Measurements from ENCODE around the gene CSTPP1. TPM values are rescaled to one million over a fixed set of nuclear protein-coding genes. Genes with fewer than 3 reads are reported as not detected.
"Not testable (repeated sequence)": the region's sequence is repeated elsewhere in the genome, so short reads cannot be mapped to it uniquely, and the experiment has no call there.

The CSTPP1 gene
- total RNA-seq, 1 donor from 2014 or later, result 30.0 TPM

DNA sequence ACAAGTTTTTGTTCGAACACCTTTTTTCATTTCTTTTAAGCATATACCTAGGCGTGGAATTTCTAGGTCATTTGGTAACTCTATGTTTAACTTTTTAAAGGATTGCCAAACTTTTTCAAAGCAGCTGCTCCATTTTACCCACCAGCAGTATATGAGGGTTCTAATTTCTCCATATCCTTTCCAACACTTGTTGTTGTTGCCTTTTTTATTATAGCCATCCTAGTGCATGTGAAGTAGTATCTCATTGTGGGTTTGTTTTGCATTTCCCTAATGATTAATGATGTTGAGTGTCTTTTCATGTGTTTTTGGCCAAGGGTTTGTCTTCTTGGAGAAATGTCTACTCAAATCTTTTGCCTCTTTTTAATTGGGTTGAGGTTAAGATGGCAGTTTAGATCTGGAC is 24.5 kb downstream of the CSTPP1 start:
- Mint-ChIP-seq H3K9me3 (ENCODE audit: unreplicated experiment) (no peaks in the 10 kb centered on the region), H3K4me3 (ENCODE audit: unreplicated experiment) (no peak overlapping the region), H3K36me3 (ENCODE audit: low read depth, unreplicated experiment) (peaks cover 14% of the 10 kb centered on the region), H3K4me1 (ENCODE audit: unreplicated experiment) (no peaks in the 10 kb centered on the region), H3K27me3 (ENCODE audit: unreplicated experiment) (no peaks in the 10 kb centered on the region), H3K27ac (ENCODE audit: unreplicated experiment) (no peak overlapping the region)
- TF ChIP-seq, protein P1, sequence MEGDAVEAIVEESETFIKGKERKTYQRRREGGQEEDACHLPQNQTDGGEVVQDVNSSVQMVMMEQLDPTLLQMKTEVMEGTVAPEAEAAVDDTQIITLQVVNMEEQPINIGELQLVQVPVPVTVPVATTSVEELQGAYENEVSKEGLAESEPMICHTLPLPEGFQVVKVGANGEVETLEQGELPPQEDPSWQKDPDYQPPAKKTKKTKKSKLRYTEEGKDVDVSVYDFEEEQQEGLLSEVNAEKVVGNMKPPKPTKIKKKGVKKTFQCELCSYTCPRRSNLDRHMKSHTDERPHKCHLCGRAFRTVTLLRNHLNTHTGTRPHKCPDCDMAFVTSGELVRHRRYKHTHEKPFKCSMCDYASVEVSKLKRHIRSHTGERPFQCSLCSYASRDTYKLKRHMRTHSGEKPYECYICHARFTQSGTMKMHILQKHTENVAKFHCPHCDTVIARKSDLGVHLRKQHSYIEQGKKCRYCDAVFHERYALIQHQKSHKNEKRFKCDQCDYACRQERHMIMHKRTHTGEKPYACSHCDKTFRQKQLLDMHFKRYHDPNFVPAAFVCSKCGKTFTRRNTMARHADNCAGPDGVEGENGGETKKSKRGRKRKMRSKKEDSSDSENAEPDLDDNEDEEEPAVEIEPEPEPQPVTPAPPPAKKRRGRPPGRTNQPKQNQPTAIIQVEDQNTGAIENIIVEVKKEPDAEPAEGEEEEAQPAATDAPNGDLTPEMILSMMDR (IDR thresholded peaks at IDR 0.05; ENCODE audit: unreplicated experiment), result no peak
- no peak for DNase-seq (ENCODE audit: low spot score)

DNA sequence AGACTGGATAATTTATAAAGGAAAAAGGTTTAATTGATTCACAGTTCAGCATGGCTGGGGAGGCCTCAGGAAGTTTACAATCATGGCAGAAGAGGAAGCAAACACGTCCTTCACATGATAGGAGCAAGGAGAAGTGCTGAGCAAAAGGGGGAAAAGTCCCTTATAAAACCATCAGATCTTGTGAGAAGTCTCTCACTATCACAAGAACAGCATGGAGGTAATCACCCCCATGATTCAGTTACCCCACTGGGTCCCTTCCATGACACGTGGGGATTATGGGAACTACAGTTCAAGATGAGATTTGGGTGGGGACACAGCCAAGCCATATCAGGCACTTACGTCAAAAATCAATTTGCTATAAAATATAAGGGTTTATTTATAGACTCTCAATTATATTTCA is 25.3 kb downstream of the CSTPP1 start:
- not testable (repeated sequence) for H3K27me3 Mint-ChIP-seq (ENCODE audit: unreplicated experiment); H3K27ac Mint-ChIP-seq (ENCODE audit: unreplicated experiment); H3K4me3 Mint-ChIP-seq (ENCODE audit: unreplicated experiment); H3K9me3 Mint-ChIP-seq (ENCODE audit: unreplicated experiment); DNase-seq (ENCODE audit: low spot score); H3K4me1 Mint-ChIP-seq (ENCODE audit: unreplicated experiment)
- peaks cover 14% of the 10 kb centered on the region for H3K36me3 Mint-ChIP-seq (ENCODE audit: low read depth, unreplicated experiment)

DNA sequence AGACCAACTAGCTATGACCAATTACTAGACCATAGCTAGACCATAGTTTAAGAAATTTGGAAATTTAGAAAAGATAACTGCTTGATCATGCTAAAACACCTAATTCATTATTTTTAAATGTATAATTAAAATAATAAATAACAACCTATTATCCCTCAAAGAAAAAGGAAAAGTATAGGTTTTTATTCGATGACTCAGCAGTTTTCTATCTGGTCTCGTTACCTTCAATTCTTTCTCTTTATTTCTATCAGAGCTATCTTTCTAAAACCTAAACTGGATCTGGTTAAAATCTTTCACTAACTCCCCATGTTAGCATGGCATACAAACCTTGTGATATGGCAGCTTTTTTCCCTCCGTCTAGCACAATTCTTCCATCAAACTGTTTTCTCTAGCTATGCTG is 27.3 kb downstream of the CSTPP1 start:
- DNase-seq (ENCODE audit: low spot score), result no peak
- Mint-ChIP-seq H3K4me1 (ENCODE audit: unreplicated experiment) (no peaks in the 10 kb centered on the region), H3K36me3 (ENCODE audit: low read depth, unreplicated experiment) (peaks cover 9% of the 10 kb centered on the region), H3K27me3 (ENCODE audit: unreplicated experiment) (no peaks in the 10 kb centered on the region), H3K4me3 (ENCODE audit: unreplicated experiment) (no peak overlapping the region), H3K27ac (ENCODE audit: unreplicated experiment) (no peak overlapping the region), H3K9me3 (ENCODE audit: unreplicated experiment) (no peaks in the 10 kb centered on the region)
- TF ChIP-seq, protein P1 (IDR thresholded peaks at IDR 0.05; ENCODE audit: unreplicated experiment), result no peak

- H3K4me3 Mint-ChIP-seq (ENCODE audit: unreplicated experiment), result no peak overlapping the region
- no peaks in the 10 kb centered on the region for H3K9me3 Mint-ChIP-seq (ENCODE audit: unreplicated experiment)
- no peak overlapping the region for H3K27ac Mint-ChIP-seq (ENCODE audit: unreplicated experiment)
- H3K4me1 Mint-ChIP-seq (ENCODE audit: unreplicated experiment), result no peaks in the 10 kb centered on the region
- TF ChIP-seq, protein P1 (IDR thresholded peaks at IDR 0.05; ENCODE audit: unreplicated experiment), result no peak
- peaks cover 6% of the 10 kb centered on the region for H3K36me3 Mint-ChIP-seq (ENCODE audit: low read depth, unreplicated experiment)
- no peak for DNase-seq (ENCODE audit: low spot score)
- H3K27me3 Mint-ChIP-seq (ENCODE audit: unreplicated experiment), result no peaks in the 10 kb centered on the region
Measured at GRCh38 chr11:46966773-46967172, 30.2 kb downstream of the CSTPP1 start.

DNA sequence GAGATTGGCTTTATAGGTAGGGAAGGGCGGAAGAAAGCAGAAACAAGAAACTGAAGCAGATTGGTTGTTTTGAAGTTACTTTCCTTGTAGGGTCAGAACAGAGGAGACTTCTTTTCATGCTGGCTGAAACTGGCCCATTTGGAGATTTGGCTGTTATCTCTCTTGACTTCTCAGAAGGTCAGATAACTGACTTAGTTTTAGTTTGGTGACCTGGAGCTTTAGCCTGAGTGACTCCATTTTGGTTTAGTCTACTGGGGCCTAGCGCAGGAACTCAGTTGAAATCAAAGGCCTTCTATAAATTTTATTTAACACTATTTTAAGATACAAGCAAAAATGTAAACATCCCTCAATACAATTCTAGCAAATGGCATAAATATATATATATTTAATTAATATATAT is 31.4 kb downstream of the CSTPP1 start:
- DNase-seq (ENCODE audit: low spot score), result no peak
- H3K36me3 Mint-ChIP-seq (ENCODE audit: low read depth, unreplicated experiment), result peaks cover 6% of the 10 kb centered on the region
- H3K4me1 Mint-ChIP-seq (ENCODE audit: unreplicated experiment), result no peaks in the 10 kb centered on the region
- no peak overlapping the region for H3K27ac Mint-ChIP-seq (ENCODE audit: unreplicated experiment)
- no peaks in the 10 kb centered on the region for H3K27me3 Mint-ChIP-seq (ENCODE audit: unreplicated experiment)
- H3K9me3 Mint-ChIP-seq (ENCODE audit: unreplicated experiment), result no peaks in the 10 kb centered on the region
- TF ChIP-seq, protein P1 (IDR thresholded peaks at IDR 0.05; ENCODE audit: unreplicated experiment), result no peak
- H3K4me3 Mint-ChIP-seq (ENCODE audit: unreplicated experiment), result no peak overlapping the region

DNA sequence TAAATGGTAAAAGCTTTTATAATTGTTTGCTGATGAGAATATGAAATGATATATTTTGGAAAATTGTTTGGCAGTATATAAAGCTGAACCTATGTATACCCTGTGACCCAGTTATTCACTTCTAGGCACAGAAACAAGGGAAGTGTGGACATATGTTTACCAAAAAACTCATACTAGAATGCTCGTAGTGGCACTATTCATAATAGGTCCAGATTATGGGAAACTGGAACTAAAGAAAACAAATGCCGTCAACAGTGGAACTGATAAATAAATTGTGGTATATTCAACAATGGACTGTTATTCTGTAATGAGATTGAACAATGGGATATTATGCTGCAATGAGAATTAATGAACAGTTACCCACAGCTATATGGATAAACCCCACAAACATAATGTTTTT is 32.8 kb downstream of the CSTPP1 start:
- no peak overlapping the region for H3K27ac Mint-ChIP-seq (ENCODE audit: unreplicated experiment)
- DNase-seq (ENCODE audit: low spot score), result no peak
- H3K27me3 Mint-ChIP-seq (ENCODE audit: unreplicated experiment), result no peaks in the 10 kb centered on the region
- no peaks in the 10 kb centered on the region for H3K9me3 Mint-ChIP-seq (ENCODE audit: unreplicated experiment)
- H3K4me1 Mint-ChIP-seq (ENCODE audit: unreplicated experiment), result no peaks in the 10 kb centered on the region
- TF ChIP-seq, protein P1 (IDR thresholded peaks at IDR 0.05; ENCODE audit: unreplicated experiment), result no peak
- peaks cover 5% of the 10 kb centered on the region for H3K36me3 Mint-ChIP-seq (ENCODE audit: low read depth, unreplicated experiment)
- no peak overlapping the region for H3K4me3 Mint-ChIP-seq (ENCODE audit: unreplicated experiment)

Data from endothelial cell (in vitro differentiated cells).